Measurements from ENCODE around the gene TMTC1.
A peak's percentile ranks its signal among the peaks of the same experiment; 100 is the strongest.
"Not testable (repeated sequence)": the region's sequence is repeated elsewhere in the genome, so short reads cannot be mapped to it uniquely, and the experiment has no call there.

The TMTC1 gene

DNA sequence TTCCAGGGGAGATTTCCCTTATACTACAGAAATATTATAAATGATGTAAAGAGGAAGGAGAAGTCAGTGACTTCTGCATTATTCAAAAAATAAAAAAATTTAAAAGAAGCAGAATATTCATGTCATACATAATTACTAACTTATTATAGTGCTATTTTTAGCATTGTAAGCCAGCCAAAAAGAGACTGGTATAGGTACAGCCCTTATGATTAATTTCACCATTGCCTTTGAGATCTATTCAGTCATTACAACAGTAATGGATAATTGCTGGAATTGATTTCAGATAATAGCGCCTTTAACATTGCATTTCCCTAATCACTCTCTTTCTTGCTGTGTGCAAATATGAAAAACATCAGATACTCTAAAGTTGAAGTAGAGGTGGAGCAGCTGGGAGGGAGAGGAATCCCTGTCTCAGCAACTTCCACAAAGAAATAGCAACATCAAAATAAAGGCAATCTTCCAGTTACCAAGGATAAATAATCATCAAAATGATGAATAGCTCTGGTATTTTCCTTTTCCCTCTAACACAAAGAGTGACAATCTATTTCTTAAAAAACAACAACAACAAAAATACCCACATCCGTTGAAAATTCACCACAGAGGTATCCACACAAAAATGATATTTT is 214.5 kb downstream of the TMTC1 start:
- no peaks in the 10 kb centered on the region for H4K20me1 ChIP-seq
- peak overlapping the region; percentile 12; the same call in 1 of the 2 replicates for H3K27ac ChIP-seq
- H3K36me3 ChIP-seq = no peaks in the 10 kb centered on the region

DNA sequence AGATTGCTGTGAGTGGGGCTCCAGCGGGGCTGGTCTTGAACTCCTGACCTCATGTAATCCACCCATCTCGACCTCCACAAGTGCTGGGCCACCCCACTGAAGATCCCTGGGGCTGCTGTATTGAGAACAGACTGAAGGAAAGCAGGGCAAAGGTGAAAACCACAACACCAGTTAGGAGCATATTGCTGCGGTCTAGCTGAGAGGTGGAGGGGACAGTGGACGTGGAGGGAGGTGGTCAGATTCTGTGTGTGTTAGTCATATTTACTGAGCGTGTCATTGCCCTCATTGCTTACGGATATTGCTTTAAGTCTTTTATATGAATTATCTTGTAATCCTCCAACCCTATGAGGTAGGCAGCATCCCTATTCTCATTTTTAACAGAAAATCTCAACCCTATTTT is 217.3 kb downstream of the TMTC1 start:
- no peaks in the 10 kb centered on the region for H3K36me3 ChIP-seq
- 0 out of 2 replicates have a peak, but pooled peaks cover 3% of the 10 kb centered on the region for H3K9me3 ChIP-seq
- no peak overlapping the region for H3K4me3 ChIP-seq
- no peak overlapping the region for H3K27ac ChIP-seq
- H4K20me1 ChIP-seq = no peaks in the 10 kb centered on the region
- TF ChIP-seq Cebpa-rat (IDR thresholded peaks at IDR 0.05) = no peak
- peaks cover 28% of the 10 kb centered on the region for H3K4me1 ChIP-seq
- H3K27me3 ChIP-seq = no peaks in the 10 kb centered on the region
- no peak overlapping the region for H3K4me2 ChIP-seq
- no peak overlapping the region for H3K9ac ChIP-seq

More for the DNA sequence above, 214.5 kb downstream of the TMTC1 start:
- no peak overlapping the region for H3K9ac ChIP-seq
- no peak overlapping the region for H3K4me3 ChIP-seq
- 0 out of 2 replicates have a peak, but pooled peaks cover 3% of the 10 kb centered on the region for H3K9me3 ChIP-seq
- TF ChIP-seq Cebpa-rat (IDR thresholded peaks at IDR 0.05) = no peak
- no peaks in the 10 kb centered on the region for H3K27me3 ChIP-seq
- H3K4me2 ChIP-seq = peak overlapping the region; percentile 53
- H3K4me1 ChIP-seq = peaks cover 19% of the 10 kb centered on the region

DNA sequence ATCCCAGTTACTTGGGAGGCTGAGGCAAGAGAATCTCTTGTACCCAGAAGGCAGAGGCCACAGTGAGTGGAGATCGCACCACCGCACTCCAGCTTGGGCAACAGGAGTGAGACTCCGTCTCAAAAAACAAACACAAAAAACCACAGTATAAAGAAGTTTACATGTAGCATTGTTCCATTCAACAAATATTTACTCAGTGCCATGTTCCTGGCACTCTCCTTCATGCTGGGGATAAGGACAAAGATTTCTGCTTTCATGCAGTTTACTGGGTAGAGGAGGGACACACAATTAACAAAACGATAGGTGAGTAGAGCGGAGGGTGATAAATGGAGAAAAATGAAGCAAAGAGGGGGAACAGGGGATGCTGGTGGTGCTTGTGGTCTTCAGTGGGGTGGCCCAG is 218.0 kb downstream of the TMTC1 start:
- H3K9me3 ChIP-seq = 0 out of 2 replicates have a peak, but pooled peaks cover 3% of the 10 kb centered on the region
- no peaks in the 10 kb centered on the region for H3K36me3 ChIP-seq
- H3K27ac ChIP-seq = no peak overlapping the region
- TF ChIP-seq Cebpa-rat (IDR thresholded peaks at IDR 0.05) = no peak
- no peaks in the 10 kb centered on the region for H3K27me3 ChIP-seq
- H3K4me3 ChIP-seq = no peak overlapping the region
- H3K4me1 ChIP-seq = peaks cover 28% of the 10 kb centered on the region
- H3K4me2 ChIP-seq = no peak overlapping the region
- H3K9ac ChIP-seq = no peak overlapping the region
- no peaks in the 10 kb centered on the region for H4K20me1 ChIP-seq

DNA sequence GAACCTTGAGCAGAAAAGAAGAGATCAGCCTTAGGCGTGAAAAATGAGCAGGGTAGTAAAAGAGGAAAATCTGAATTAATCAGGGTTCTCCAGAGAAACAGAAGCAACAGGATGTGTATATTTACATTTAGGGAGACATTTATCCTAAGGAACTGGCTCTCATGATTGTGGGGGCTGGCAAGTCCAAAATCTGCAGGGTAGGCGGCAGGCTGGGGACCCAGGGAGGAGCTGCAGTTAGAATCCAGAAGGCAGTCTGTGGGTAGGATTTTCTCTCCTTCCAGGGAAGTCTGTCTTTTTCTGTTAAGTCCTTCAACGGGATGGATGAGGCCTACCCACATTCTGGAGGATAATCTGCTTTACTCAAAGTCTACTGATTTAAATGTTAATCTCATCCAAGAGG is 218.8 kb downstream of the TMTC1 start:
- 0 out of 2 replicates have a peak, but pooled peaks cover 3% of the 10 kb centered on the region for H3K9me3 ChIP-seq
- H3K9ac ChIP-seq = no peak overlapping the region
- no peaks in the 10 kb centered on the region for H3K36me3 ChIP-seq
- H3K4me2 ChIP-seq = no peak overlapping the region
- no peak overlapping the region for H3K4me3 ChIP-seq
- H3K4me1 ChIP-seq = peaks cover 22% of the 10 kb centered on the region
- H3K27me3 ChIP-seq = no peaks in the 10 kb centered on the region
- no peaks in the 10 kb centered on the region for H4K20me1 ChIP-seq
- no peak overlapping the region for H3K27ac ChIP-seq
- TF ChIP-seq Cebpa-rat (IDR thresholded peaks at IDR 0.05) = no peak

DNA sequence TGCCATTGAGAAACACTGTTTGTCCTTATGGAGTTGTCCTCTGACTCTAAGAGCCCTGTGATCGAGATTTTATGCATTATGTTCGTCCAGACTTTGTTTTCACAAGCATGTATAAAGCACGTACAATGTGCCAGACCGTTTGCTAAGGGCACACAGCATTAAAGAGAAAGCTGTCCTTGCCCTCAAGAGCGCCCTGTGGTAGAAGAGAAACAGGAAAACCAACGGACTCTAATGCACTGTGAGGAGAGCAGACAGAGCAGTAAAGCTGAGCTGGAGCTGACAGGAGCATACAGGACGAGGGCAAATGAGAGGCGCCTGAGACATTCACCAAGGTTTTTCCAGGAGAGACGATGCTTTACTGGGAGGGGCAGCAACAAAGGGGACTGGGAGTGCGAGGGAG is 220.1 kb downstream of the TMTC1 start:
- no peak overlapping the region for H3K4me3 ChIP-seq
- 0 out of 2 replicates have a peak, but pooled peaks cover 3% of the 10 kb centered on the region for H3K9me3 ChIP-seq
- no peak for TF ChIP-seq Cebpa-rat (IDR thresholded peaks at IDR 0.05)

DNA sequence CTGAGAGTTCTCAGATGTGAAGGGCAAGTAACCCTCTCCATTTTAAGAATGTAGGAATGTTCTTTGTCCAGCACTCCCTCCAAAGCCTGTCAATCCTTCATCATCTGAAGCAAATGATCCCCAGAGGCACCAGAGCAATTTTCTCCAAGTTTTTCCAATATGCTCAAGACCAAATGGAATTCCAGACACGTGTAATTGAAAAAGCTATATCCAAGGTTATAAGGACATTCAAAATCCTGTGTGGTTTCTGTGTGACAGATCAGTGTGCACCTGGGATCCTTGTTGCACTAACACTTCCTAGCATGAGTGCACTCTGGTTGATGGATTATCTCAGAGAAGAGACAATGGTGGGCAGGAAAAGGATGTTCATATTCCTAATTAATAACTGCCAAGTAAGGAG is 220.7 kb downstream of the TMTC1 start:
- Histone ChIP-seq H4K20me1 (no peaks in the 10 kb centered on the region), H3K36me3 (no peaks in the 10 kb centered on the region), H3K9me3 (0 out of 2 replicates have a peak, but pooled peaks cover 3% of the 10 kb centered on the region), H3K4me2 (no peak overlapping the region; the same call in 1 of the 2 replicates), H3K27ac (no peak overlapping the region), H3K9ac (no peak overlapping the region), H3K27me3 (no peaks in the 10 kb centered on the region), H3K4me3 (no peak overlapping the region), H3K4me1 (peaks cover 11% of the 10 kb centered on the region)
- TF ChIP-seq Cebpa-rat (IDR thresholded peaks at IDR 0.05) = no peak

More for the DNA sequence above, 220.1 kb downstream of the TMTC1 start:
- H3K36me3 ChIP-seq = no peaks in the 10 kb centered on the region
- H3K4me2 ChIP-seq = peak overlapping the region; percentile 39
- H3K9ac ChIP-seq = no peak overlapping the region
- H3K4me1 ChIP-seq = peaks cover 11% of the 10 kb centered on the region
- no peaks in the 10 kb centered on the region for H3K27me3 ChIP-seq
- H3K27ac ChIP-seq = no peak overlapping the region
- no peaks in the 10 kb centered on the region for H4K20me1 ChIP-seq

DNA sequence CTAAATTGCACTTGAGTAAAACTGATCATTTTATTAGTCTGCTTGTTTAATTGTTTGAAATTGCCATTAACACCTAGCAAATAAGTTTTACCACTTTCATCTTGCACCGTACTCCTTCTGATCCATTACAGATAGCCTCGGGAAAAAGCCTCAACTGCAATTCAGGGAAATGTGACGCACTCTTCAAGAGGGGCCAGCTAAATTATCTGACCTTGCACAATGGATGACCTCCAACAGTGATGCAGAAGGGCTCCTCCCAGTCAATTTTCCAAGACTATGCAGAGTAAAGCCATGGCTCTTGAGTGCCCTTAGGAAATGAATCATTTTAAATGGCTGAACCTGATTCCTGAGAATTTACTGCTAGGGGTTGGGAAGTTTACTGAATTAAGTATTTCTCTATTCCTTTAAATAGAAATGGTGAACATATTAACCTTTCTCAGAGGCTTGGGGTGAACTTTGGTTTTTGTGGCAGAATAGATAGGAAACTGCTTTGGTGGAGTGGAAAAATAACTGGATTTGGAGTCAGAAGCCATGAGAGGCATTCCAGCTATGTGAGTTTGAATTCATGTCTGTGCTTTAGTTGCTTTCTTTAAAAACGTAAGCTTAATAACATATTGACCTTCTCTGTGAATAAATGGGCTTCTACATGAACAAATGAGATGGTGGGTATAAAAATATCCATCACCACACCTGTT is 221.5 kb downstream of the TMTC1 start:
- Histone ChIP-seq H3K36me3 (no peaks in the 10 kb centered on the region), H3K27me3 (no peaks in the 10 kb centered on the region), H4K20me1 (no peaks in the 10 kb centered on the region), H3K4me1 (peaks cover 11% of the 10 kb centered on the region), H3K9me3 (0 out of 2 replicates have a peak, but pooled peaks cover 3% of the 10 kb centered on the region), H3K27ac (no peak overlapping the region), H3K4me3 (no peak overlapping the region), H3K4me2 (no peak overlapping the region), H3K9ac (no peak overlapping the region)
- TF ChIP-seq Cebpa-rat (IDR thresholded peaks at IDR 0.05) = no peak

DNA sequence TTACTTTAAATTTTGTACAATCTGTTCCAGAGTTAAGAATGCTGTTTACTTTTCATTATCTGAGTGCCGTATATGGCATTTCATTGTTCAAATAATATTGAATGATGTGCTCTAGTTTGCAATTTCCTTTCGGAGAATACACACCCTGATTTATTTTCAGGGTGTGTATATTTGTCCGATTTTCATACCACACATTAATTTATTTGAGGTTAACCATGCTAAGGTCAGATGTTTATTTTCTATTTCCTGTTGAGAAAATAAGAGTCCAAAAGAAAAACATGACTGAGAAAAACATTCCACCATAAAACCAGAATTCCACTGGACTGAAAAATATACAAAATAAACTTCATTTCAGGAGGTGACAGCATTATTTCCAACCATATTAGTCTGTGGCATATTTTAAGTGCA is 222.1 kb downstream of the TMTC1 start:
- TF ChIP-seq Cebpa-rat (IDR thresholded peaks at IDR 0.05) = no peak
- no peaks in the 10 kb centered on the region for H4K20me1 ChIP-seq
- H3K4me1 ChIP-seq = peaks cover 11% of the 10 kb centered on the region
- H3K9ac ChIP-seq = no peak overlapping the region
- no peak overlapping the region for H3K4me2 ChIP-seq
- no peak overlapping the region for H3K27ac ChIP-seq
- 0 out of 2 replicates have a peak, but pooled peaks cover 3% of the 10 kb centered on the region for H3K9me3 ChIP-seq
- H3K36me3 ChIP-seq = no peaks in the 10 kb centered on the region
- no peaks in the 10 kb centered on the region for H3K27me3 ChIP-seq
- no peak overlapping the region for H3K4me3 ChIP-seq

DNA sequence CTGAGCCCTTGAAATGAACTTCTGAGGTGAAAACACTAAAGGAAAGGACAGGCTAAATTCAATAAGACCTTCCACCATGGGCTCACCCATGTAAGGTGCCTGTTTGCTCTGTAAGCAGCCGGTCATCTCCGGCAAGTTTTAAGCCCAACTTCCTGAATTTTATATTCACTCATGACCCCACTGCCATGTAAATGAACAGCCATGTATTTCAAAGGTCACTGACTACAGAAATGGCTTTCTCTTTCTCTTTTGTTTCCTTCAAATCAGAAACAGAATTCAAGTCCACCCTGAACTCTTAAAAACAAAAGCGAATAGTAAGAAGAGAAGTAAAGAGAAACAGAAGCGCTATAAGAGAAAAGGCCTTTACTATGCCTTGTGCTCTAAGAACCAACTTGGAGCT is 224.5 kb downstream of the TMTC1 start:
- H3K4me2 ChIP-seq = no peak overlapping the region
- no peak overlapping the region for H3K4me3 ChIP-seq
- H4K20me1 ChIP-seq = no peaks in the 10 kb centered on the region
- no peaks in the 10 kb centered on the region for H3K36me3 ChIP-seq
- H3K27me3 ChIP-seq = no peaks in the 10 kb centered on the region
- no peak for TF ChIP-seq Cebpa-rat (IDR thresholded peaks at IDR 0.05)
- H3K9me3 ChIP-seq = no peaks in the 10 kb centered on the region
- H3K27ac ChIP-seq = no peak overlapping the region
- H3K9ac ChIP-seq = no peak overlapping the region
- peaks cover 9% of the 10 kb centered on the region for H3K4me1 ChIP-seq

DNA sequence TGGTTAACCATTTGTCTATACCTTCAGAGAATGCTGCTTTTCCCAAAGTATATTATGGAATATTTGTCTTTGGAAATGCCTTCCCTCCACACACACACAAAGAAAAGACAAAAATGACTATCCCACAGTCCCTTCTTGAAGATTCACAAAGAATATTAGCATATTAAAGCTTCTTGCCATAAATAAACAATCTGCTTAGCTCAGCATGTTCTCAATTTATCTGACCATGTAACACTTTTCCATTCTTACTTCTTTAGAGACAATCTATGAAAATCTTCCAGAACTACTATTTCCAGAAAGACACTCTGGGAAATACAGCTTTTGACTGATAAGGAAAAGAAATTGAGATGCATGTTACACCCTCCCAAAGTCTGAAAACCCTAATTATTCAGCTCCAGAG is 227.4 kb downstream of the TMTC1 start:
- Histone ChIP-seq H3K27ac (no peak overlapping the region), H3K4me3 (no peak overlapping the region), H3K9me3 (no peaks in the 10 kb centered on the region), H3K4me2 (no peak overlapping the region), H3K36me3 (no peaks in the 10 kb centered on the region), H4K20me1 (no peaks in the 10 kb centered on the region), H3K27me3 (no peaks in the 10 kb centered on the region), H3K9ac (no peak overlapping the region), H3K4me1 (no peaks in the 10 kb centered on the region)
- TF ChIP-seq Cebpa-rat (IDR thresholded peaks at IDR 0.05) = no peak

DNA sequence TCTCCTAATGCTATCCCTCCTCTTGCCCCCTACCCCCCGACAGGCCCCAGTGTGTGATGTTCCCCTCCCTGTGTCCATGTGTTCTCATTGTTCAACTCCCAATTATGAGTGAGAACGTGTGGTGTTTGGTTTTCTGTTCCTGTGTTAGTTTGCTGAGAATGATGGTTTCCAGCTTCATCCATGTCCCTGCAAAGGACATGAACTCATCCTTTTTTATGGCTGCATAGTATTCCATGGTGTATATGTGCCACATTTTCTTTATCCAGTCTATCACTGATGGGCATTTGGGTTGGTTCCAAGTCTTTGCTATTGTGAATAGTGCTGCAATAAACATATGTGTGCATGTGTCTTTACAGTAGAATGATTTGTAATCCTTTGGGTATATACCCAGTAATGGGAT is 228.3 kb downstream of the TMTC1 start:
- H3K9ac ChIP-seq, H3K27me3 ChIP-seq, H3K4me1 ChIP-seq, H3K4me3 ChIP-seq, H4K20me1 ChIP-seq, H3K36me3 ChIP-seq, H3K9me3 ChIP-seq, H3K27ac ChIP-seq, H3K4me2 ChIP-seq: not testable (repeated sequence)
